ENCODE measurements around the gene TCF4. TPM values are rescaled to one million over a fixed set of nuclear protein-coding genes. Genes with fewer than 3 reads are reported as not detected.

The TCF4 gene
- total and polyA plus RNA-seq, 2 of the 13 experiments (the other 11 are each of a cell fraction or from before 2014, with no cell fraction given), result not detected

GRCh38 chr18:55239740-55240139 is 348.3 kb downstream of the TCF4 start:
- intact Hi-C loops (cut with micrococcal nuclease; ENCODE audit: unreplicated experiment), result no loop called here

More at GRCh38 chr18:55239740-55240139, 348.3 kb downstream of the TCF4 start:
- H3K4me1 ChIP-seq (ENCODE audit: insufficient read depth, low read length), result no peaks in the 10 kb centered on the region
- POLR2A ChIA-PET, result no interaction called here
- CTCF ChIA-PET (ENCODE audit: low intra/inter-chr PET ratio, low total read pairs), result no interaction called here
- H3K9ac ChIP-seq (ENCODE audit: insufficient read depth, low read depth, low read length), result no peak overlapping the region
- H3K27ac ChIP-seq (ENCODE audit: extremely low read length, insufficient read depth, low read length), result no peak overlapping the region
- no peaks in the 10 kb centered on the region for H3K79me2 ChIP-seq (ENCODE audit: insufficient read depth, low read length)
- FAIRE-seq (no peak), DNase-seq (ENCODE audit: low spot score) (no peak), ATAC-seq (no peak)
- H4K20me1 ChIP-seq (ENCODE audit: insufficient read depth, low read length), result no peaks in the 10 kb centered on the region
- H2AFZ ChIP-seq (ENCODE audit: low read length), result no peak overlapping the region
- H3K9me3 ChIP-seq (ENCODE audit: low read length), result no peaks in the 10 kb centered on the region
- in situ Hi-C loops (cut with HindIII; ENCODE audit: extremely low pct_ligation_motif_present, low pct_unique_long_range_greater_than_20kb), result loop anchor here (10.0 kb wide), 1 partner anchor 1335 kb away; no protein-coding TSS in a partner anchor
- no peak overlapping the region for H3K4me2 ChIP-seq (ENCODE audit: low read depth, low read length)
- no TSS peak for BruUV-seq (replicated peaks)
- no peak for TF ChIP-seq HNRNPK (IDR thresholded peaks at IDR 0.05; ENCODE audit: low read depth, low read length, poor library complexity, severe bottlenecking)
- no peak for TF ChIP-seq MAFF (IDR thresholded peaks at IDR 0.05; ENCODE audit: low read depth, low read length)
- TF ChIP-seq SRSF4 (IDR thresholded peaks at IDR 0.05; ENCODE audit: low read depth, low read length, poor library complexity, severe bottlenecking), result no peak
- TF ChIP-seq THAP11 (CRISPR knock-in tag; IDR thresholded peaks at IDR 0.05), result no peak
- TF ChIP-seq HNF4A (CRISPR knock-in tag; IDR thresholded peaks at IDR 0.05), result no peak
- no peak for TF ChIP-seq ZNF546 (CRISPR knock-in tag; conservative IDR thresholded peaks at IDR 0.05)
- no peak for TF ChIP-seq ZNF44 (CRISPR knock-in tag; IDR thresholded peaks at IDR 0.05)
- no peak for TF ChIP-seq YY1 (IDR thresholded peaks at IDR 0.05; ENCODE audit: insufficient read depth, insufficient replicate concordance, low read depth, low read length)
- TF ChIP-seq, protein P1, sequence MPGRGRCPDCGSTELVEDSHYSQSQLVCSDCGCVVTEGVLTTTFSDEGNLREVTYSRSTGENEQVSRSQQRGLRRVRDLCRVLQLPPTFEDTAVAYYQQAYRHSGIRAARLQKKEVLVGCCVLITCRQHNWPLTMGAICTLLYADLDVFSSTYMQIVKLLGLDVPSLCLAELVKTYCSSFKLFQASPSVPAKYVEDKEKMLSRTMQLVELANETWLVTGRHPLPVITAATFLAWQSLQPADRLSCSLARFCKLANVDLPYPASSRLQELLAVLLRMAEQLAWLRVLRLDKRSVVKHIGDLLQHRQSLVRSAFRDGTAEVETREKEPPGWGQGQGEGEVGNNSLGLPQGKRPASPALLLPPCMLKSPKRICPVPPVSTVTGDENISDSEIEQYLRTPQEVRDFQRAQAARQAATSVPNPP (CRISPR knock-in tag; IDR thresholded peaks at IDR 0.05), result no peak
- TF ChIP-seq, protein P2, sequence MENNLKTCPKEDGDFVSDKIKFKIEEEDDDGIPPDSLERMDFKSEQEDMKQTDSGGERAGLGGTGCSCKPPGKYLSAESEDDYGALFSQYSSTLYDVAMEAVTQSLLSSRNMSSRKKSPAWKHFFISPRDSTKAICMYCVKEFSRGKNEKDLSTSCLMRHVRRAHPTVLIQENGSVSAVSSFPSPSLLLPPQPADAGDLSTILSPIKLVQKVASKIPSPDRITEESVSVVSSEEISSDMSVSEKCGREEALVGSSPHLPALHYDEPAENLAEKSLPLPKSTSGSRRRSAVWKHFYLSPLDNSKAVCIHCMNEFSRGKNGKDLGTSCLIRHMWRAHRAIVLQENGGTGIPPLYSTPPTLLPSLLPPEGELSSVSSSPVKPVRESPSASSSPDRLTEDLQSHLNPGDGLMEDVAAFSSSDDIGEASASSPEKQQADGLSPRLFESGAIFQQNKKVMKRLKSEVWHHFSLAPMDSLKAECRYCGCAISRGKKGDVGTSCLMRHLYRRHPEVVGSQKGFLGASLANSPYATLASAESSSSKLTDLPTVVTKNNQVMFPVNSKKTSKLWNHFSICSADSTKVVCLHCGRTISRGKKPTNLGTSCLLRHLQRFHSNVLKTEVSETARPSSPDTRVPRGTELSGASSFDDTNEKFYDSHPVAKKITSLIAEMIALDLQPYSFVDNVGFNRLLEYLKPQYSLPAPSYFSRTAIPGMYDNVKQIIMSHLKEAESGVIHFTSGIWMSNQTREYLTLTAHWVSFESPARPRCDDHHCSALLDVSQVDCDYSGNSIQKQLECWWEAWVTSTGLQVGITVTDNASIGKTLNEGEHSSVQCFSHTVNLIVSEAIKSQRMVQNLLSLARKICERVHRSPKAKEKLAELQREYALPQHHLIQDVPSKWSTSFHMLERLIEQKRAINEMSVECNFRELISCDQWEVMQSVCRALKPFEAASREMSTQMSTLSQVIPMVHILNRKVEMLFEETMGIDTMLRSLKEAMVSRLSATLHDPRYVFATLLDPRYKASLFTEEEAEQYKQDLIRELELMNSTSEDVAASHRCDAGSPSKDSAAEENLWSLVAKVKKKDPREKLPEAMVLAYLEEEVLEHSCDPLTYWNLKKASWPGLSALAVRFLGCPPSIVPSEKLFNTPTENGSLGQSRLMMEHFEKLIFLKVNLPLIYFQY (CRISPR knock-in tag; IDR thresholded peaks at IDR 0.05; ENCODE audit: borderline replicate concordance), result no peak
- no peak for TF ChIP-seq CBX2 (IDR thresholded peaks at IDR 0.05; ENCODE audit: low read depth, low read length)
- no peak for TF ChIP-seq CBX2 (CRISPR knock-in tag; IDR thresholded peaks at IDR 0.05; ENCODE audit: low read depth)
- H3K36me3 ChIP-seq (replicated peaks in 1 of 2; ENCODE audit: control insufficient read depth in 1 of 2, insufficient read depth in 2 of 2, low read length in 2 of 2), result no peaks in the 10 kb centered on the region
- no peaks in the 10 kb centered on the region for H3K27me3 ChIP-seq (ENCODE audit: control insufficient read depth in 1 of 2, insufficient read depth in 2 of 2, low read length in 2 of 2)
- H3K4me3 ChIP-seq (replicated peaks in 1 of 3; ENCODE audit: insufficient read depth in 1 of 3, low read depth in 2 of 3, low read length in 3 of 3), result no peak overlapping the region

All from HepG2 (cell line).